ENCODE measurements around the gene SCP2. TPM values are rescaled to one million over a fixed set of nuclear protein-coding genes. Genes with fewer than 3 reads are reported as not detected.

Gene SCP2
- polyA plus RNA-seq, 1 of the 3 experiments (the other 2 are of a cell fraction): 49.5 TPM

DNA sequence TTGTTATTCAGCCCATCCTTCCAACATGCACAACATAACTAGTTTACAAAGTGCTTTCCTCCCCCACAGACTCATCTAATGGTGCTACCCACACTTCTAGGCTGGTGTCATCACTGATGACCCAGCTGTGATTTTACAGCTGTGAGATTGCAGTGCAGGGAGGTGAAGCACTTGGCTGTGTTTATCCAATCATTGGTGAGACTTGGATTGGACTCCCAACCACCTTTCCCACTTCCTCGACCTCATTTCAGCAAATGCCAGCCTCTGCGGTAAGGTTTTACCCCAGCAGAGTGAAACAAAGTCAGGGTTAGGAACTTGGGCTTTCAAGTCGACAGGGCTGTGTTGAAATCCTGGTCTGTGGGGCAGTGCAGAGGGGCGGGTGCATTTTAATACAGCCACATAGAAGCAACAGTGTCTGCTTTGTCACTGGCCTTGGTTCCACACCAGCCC is 27.6 kb upstream of the SCP2 start:
- H3K9me2 ChIP-seq: no peaks in the 10 kb centered on the region
- no peak overlapping the region for H2AFZ ChIP-seq (ENCODE audit: low read depth)
- no peak overlapping the region for H3K9ac ChIP-seq
- no peak overlapping the region for H3K4me3 ChIP-seq (ENCODE audit: low read depth in 2 of 2, low read length in 1 of 2)
- no peaks in the 10 kb centered on the region for H3K9me3 ChIP-seq
- ChIA-PET POLR2A (interaction anchor here (0.7 kb wide), 1 partner anchor 609 kb away, joined by 3 read pairs; no protein-coding TSS in a partner anchor), CTCF (interaction anchor here (0.7 kb wide), 1 partner anchor 283 kb away, joined by 3 read pairs; no protein-coding TSS in a partner anchor)
- H4K20me1 ChIP-seq (ENCODE audit: insufficient read depth): no peaks in the 10 kb centered on the region
- H3K4me2 ChIP-seq: no peak overlapping the region
- H3K27me3 ChIP-seq (ENCODE audit: insufficient read depth): no peaks in the 10 kb centered on the region
- H3K4me1 ChIP-seq (ENCODE audit: control insufficient read depth in 1 of 2, insufficient read depth in 2 of 2, low read depth in 1 of 2, low read length in 1 of 2): no peaks in the 10 kb centered on the region
- no peak overlapping the region for H3K27ac ChIP-seq (ENCODE audit: low read depth in 2 of 2, low read length in 1 of 2)
- TF ChIP-seq IRF3 (IDR thresholded peaks at IDR 0.05; ENCODE audit: low read depth, low read length) (no peak), NRF1 (IDR thresholded peaks at IDR 0.05; ENCODE audit: low read depth, low read length) (no peak), ELF1 (IDR thresholded peaks at IDR 0.05) (no peak), SMC3 (IDR thresholded peaks at IDR 0.05; ENCODE audit: low read depth, low read length) (no peak), MEF2A (IDR thresholded peaks at IDR 0.05; ENCODE audit: borderline replicate concordance, low read depth) (no peak), SIN3A (IDR thresholded peaks at IDR 0.05; ENCODE audit: borderline replicate concordance, low read depth, low read length) (no peak), RAD21 (IDR thresholded peaks at IDR 0.05; ENCODE audit: low read length) (no peak)
- H3K79me2 ChIP-seq (ENCODE audit: insufficient read depth): no peaks in the 10 kb centered on the region
- no peaks in the 10 kb centered on the region for H3F3A ChIP-seq (replicated peaks; ENCODE audit: insufficient read depth)
- DNase-seq: no peak
- no peaks in the 10 kb centered on the region for H3K36me3 ChIP-seq (replicated peaks in 1 of 2; ENCODE audit: control insufficient read depth in 1 of 2, insufficient read depth in 2 of 2, low read length in 1 of 2)
- 56% methylated on average over 4 of the region's 4 CpGs for WGBS (ENCODE audit: low lambda C conversion rate)

DNA sequence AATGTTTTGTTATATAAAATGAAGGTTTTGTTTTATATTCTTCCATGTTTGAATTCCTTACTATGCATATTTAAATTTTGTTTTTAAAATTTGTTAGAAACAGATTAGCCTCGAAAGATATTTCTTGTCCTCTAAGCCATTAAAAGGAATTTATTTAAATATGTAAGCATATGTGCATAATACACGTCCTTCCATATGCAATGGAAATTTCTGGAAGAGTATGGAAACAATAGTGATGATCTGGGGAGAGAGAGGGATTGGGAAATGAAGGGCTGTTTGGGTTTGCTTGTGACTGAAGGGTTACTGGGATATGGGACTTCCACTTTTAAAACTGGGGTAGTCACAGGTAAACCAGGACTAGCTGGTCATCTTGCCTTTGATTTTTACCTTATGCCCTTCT is 26.7 kb upstream of the SCP2 start:
- ChIA-PET CTCF (no interaction called here), POLR2A (no interaction called here)
- Histone ChIP-seq H3K4me3 (ENCODE audit: low read depth in 2 of 2, low read length in 1 of 2) (no peak overlapping the region), H3K4me2 (no peak overlapping the region), H3K9me2 (no peaks in the 10 kb centered on the region), H3K9ac (no peak overlapping the region), H3K9me3 (no peaks in the 10 kb centered on the region), H3F3A (replicated peaks; ENCODE audit: insufficient read depth) (no peaks in the 10 kb centered on the region), H4K20me1 (ENCODE audit: insufficient read depth) (no peaks in the 10 kb centered on the region), H3K79me2 (ENCODE audit: insufficient read depth) (no peaks in the 10 kb centered on the region), H3K36me3 (replicated peaks in 1 of 2; ENCODE audit: control insufficient read depth in 1 of 2, insufficient read depth in 2 of 2, low read length in 1 of 2) (no peaks in the 10 kb centered on the region), H3K27me3 (ENCODE audit: insufficient read depth) (no peaks in the 10 kb centered on the region), H2AFZ (ENCODE audit: low read depth) (no peak overlapping the region), H3K4me1 (ENCODE audit: control insufficient read depth in 1 of 2, insufficient read depth in 2 of 2, low read depth in 1 of 2, low read length in 1 of 2) (no peaks in the 10 kb centered on the region; a peak in 1 of 4 replicates), H3K27ac (ENCODE audit: low read depth in 2 of 2, low read length in 1 of 2) (no peak overlapping the region)
- WGBS (ENCODE audit: low lambda C conversion rate): 72% methylated on average over 2 of the region's 2 CpGs
- no peak for TF ChIP-seq FOXJ3 (CRISPR knock-in tag; IDR thresholded peaks at IDR 0.05)
- TF ChIP-seq POLR2AphosphoS5 (IDR thresholded peaks at IDR 0.05; ENCODE audit: low read depth, low read length): no peak
- TF ChIP-seq FOXM1 (IDR thresholded peaks at IDR 0.05; ENCODE audit: low read depth): no peak
- no peak for TF ChIP-seq RAD21 (IDR thresholded peaks at IDR 0.05; ENCODE audit: low read length)
- TF ChIP-seq CTCF (IDR thresholded peaks at IDR 0.05): no peak
- TF ChIP-seq RFX5 (IDR thresholded peaks at IDR 0.05; ENCODE audit: low read length): no peak
- no peak for TF ChIP-seq YY1 (IDR thresholded peaks at IDR 0.05; ENCODE audit: low read depth)
- TF ChIP-seq IRF3 (IDR thresholded peaks at IDR 0.05; ENCODE audit: low read depth, low read length): no peak
- no peak for TF ChIP-seq GATA2 (CRISPR knock-in tag; IDR thresholded peaks at IDR 0.05)
- no peak for TF ChIP-seq SIN3A (IDR thresholded peaks at IDR 0.05; ENCODE audit: borderline replicate concordance, low read depth, low read length)
- no peak for TF ChIP-seq CHD2 (IDR thresholded peaks at IDR 0.05; ENCODE audit: low read length, partially characterized antibody)
- TF ChIP-seq USF1 (IDR thresholded peaks at IDR 0.05; ENCODE audit: borderline replicate concordance, low read depth): no peak
- DNase-seq: no peak

All from SK-N-SH (cell line).